Fibroblast of lung (primary cell): ENCODE measurements around the gene RSPH9.

Experiments
- EZH2 ChIP-seq: IDR thresholded peaks from 2 replicates; pipeline ENCODE4 v1.5.1; 2012; ENCODE audit warnings: low read length, control low read depth, mild to moderate bottlenecking; ENCODE audit errors: missing control alignments
- TF ChIP-seq, protein P1 (sequence below), 2 donors: IDR thresholded peaks in 1 of 2; conservative IDR thresholded peaks in 1 of 2; 1 replicate in 1 of 2; 2 replicates in 1 of 2; pipeline ENCODE4 v1.5.1; 2011 to 2012; ENCODE audit warnings: low read length in 2 of 2, control low read depth in 1 of 2, inconsistent platforms in 1 of 2, low read depth in 1 of 2, mild to moderate bottlenecking in 1 of 2

GRCh38 chr6:43647613-43648012 is 2.8 kb downstream of the RSPH9 start:
- TF ChIP-seq, protein P1, sequence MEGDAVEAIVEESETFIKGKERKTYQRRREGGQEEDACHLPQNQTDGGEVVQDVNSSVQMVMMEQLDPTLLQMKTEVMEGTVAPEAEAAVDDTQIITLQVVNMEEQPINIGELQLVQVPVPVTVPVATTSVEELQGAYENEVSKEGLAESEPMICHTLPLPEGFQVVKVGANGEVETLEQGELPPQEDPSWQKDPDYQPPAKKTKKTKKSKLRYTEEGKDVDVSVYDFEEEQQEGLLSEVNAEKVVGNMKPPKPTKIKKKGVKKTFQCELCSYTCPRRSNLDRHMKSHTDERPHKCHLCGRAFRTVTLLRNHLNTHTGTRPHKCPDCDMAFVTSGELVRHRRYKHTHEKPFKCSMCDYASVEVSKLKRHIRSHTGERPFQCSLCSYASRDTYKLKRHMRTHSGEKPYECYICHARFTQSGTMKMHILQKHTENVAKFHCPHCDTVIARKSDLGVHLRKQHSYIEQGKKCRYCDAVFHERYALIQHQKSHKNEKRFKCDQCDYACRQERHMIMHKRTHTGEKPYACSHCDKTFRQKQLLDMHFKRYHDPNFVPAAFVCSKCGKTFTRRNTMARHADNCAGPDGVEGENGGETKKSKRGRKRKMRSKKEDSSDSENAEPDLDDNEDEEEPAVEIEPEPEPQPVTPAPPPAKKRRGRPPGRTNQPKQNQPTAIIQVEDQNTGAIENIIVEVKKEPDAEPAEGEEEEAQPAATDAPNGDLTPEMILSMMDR (conservative IDR thresholded peaks at IDR 0.05 in 1 of 2, IDR thresholded peaks at IDR 0.05 in 1 of 2; ENCODE audit: low read depth in 1 of 2, low read length in 2 of 2): no peak
- no peak for TF ChIP-seq EZH2
